ENCODE data around the gene CLEC4E.

DNA sequence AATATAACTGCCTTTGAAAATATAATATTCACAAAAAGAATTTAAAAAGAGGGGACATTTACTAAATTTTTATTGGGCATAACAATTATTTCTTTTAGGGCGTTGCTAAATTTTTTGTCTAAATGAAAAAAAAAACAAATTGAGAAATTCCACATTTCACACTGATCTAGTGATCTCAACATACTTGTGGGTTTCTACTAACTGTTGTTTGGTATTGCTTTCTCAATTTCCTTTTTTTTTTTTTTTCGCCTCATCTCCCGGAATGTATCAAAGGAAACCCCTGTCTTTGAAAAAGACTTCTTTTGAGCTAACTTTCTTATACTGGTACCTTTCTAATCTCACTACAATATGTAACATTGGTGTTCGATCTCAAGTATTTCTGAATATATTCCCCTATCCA is 27.4 kb downstream of the CLEC4E start, which contains the start of gene CLEC4D:
- no peak for TF ChIP-seq POLR2AphosphoS5 (IDR thresholded peaks at IDR 0.05)
- no peak for TF ChIP-seq POLR2A (IDR thresholded peaks at IDR 0.05)

Data from stomach (tissue), 4 donors.